HEK293T (cell line): Measurements from ENCODE around the gene ALKBH5.

Experiments
- CTCF ChIA-PET: fragments of 350-600 bp; formaldehyde crosslinking; extraction: SDS; loops from one replicate; lab custom pipeline; 2021; ENCODE audit warnings: antibody characterized with exemption, inconsistent platforms; lab: Yijun Ruan, JAX
- POLR2A ChIA-PET: fragments of 350-600 bp; formaldehyde crosslinking; extraction: SDS; loops from one replicate; lab custom pipeline; 2020; ENCODE audit warnings: antibody characterized with exemption, inconsistent platforms; lab: Yijun Ruan, JAX
- DNase-seq: peaks from one replicate; pipeline ENCODE4 v3.0.0; 2012; ENCODE audit warnings: mixed read lengths; ENCODE audit errors: extremely low spot score
- ARNT ChIP-seq: fragments of 450-650 bp; IDR thresholded peaks from 2 replicates; pipeline ENCODE4 v1.6.1; 2017; ENCODE audit warnings: mild to moderate bottlenecking
- BHLHE40 ChIP-seq: fragments of 450-650 bp; IDR thresholded peaks from 2 replicates; pipeline ENCODE4 v1.6.1; 2016; ENCODE audit warnings: mild to moderate bottlenecking, moderate library complexity, borderline replicate concordance
- CTBP1 ChIP-seq: fragments of 450-650 bp; IDR thresholded peaks from 2 replicates; pipeline ENCODE4 v1.6.1; 2016; ENCODE audit warnings: borderline replicate concordance
- ELF4 ChIP-seq: fragments of 450-650 bp; IDR thresholded peaks from 2 replicates; pipeline ENCODE4 v1.6.1; 2017; ENCODE audit warnings: antibody characterized with exemption
- FOXA1 ChIP-seq: fragments of 450-650 bp; IDR thresholded peaks from 2 replicates; pipeline ENCODE4 v1.6.1; 2016; ENCODE audit warnings: mild to moderate bottlenecking
- FOXK2 ChIP-seq: fragments of 450-650 bp; IDR thresholded peaks from 2 replicates; pipeline ENCODE4 v1.6.1; 2016; ENCODE audit warnings: mild to moderate bottlenecking
- FOXM1 ChIP-seq: fragments of 450-650 bp; IDR thresholded peaks from 2 replicates; pipeline ENCODE4 v1.6.1; 2017; ENCODE audit warnings: mild to moderate bottlenecking, borderline replicate concordance
- HDGF ChIP-seq: fragments of 450-650 bp; IDR thresholded peaks from 2 replicates; pipeline ENCODE4 v1.6.1; 2017; ENCODE audit warnings: antibody characterized with exemption, borderline replicate concordance
- L3MBTL2 ChIP-seq: fragments of 450-650 bp; conservative IDR thresholded peaks from 2 replicates; pipeline ENCODE4 v1.6.1; 2016; ENCODE audit warnings: mild to moderate bottlenecking
- LEF1 ChIP-seq: fragments of 450-650 bp; IDR thresholded peaks from 2 replicates; pipeline ENCODE4 v1.6.1; 2017; ENCODE audit warnings: mild to moderate bottlenecking, borderline replicate concordance
- NFRKB ChIP-seq: fragments of 450-650 bp; IDR thresholded peaks from 2 replicates; pipeline ENCODE4 v1.6.1; 2016; ENCODE audit warnings: mild to moderate bottlenecking, moderate library complexity
- PKNOX1 ChIP-seq: fragments of 450-650 bp; IDR thresholded peaks from 2 replicates; pipeline ENCODE4 v1.6.1; 2016
- SP1 ChIP-seq: fragments of 450-650 bp; IDR thresholded peaks from 2 replicates; pipeline ENCODE4 v1.6.1; 2017
- SUZ12 ChIP-seq: fragments of 450-650 bp; IDR thresholded peaks from 2 replicates; pipeline ENCODE4 v1.6.1; 2016; ENCODE audit warnings: mild to moderate bottlenecking
- TARDBP ChIP-seq: fragments of 450-650 bp; IDR thresholded peaks from 2 replicates; pipeline ENCODE4 v1.6.1; 2016
- ZNF384 ChIP-seq: fragments of 450-650 bp; IDR thresholded peaks from 2 replicates; pipeline ENCODE4 v1.6.1; 2016

The ALKBH5 gene

GRCh38 chr17:18238299-18238698 lies 54.7 kb downstream of the ALKBH5 start:
- ChIA-PET CTCF (no interaction called here), POLR2A (no interaction called here)
- DNase-seq, result no peak
- no peak for TF ChIP-seq ELF4
- no peak for TF ChIP-seq PKNOX1
- no peak for TF ChIP-seq FOXK2
- TF ChIP-seq ZNF384, result no peak
- no peak for TF ChIP-seq HDGF
- TF ChIP-seq SP1, result no peak
- no peak for TF ChIP-seq FOXA1
- no peak for TF ChIP-seq FOXM1
- no peak for TF ChIP-seq NFRKB
- no peak for TF ChIP-seq SUZ12
- TF ChIP-seq BHLHE40, result no peak
- no peak for TF ChIP-seq CTBP1

- TF ChIP-seq ARNT (no peak), TARDBP (no peak), NFRKB (no peak), LEF1 (no peak), PKNOX1 (no peak), ELF4 (no peak), ZNF384 (no peak), L3MBTL2 (no peak), SP1 (no peak), FOXK2 (no peak), CTBP1 (no peak), HDGF (no peak), BHLHE40 (no peak)
- ChIA-PET POLR2A (no interaction called here), CTCF (no interaction called here)
- DNase-seq, result no peak
Observed at GRCh38 chr17:18240449-18240848, 56.8 kb downstream of the ALKBH5 start.

- ChIA-PET CTCF (no interaction called here), POLR2A (no interaction called here)
- DNase-seq, result no peak
- no peak for TF ChIP-seq ARNT
- TF ChIP-seq CTBP1, result no peak
- no peak for TF ChIP-seq TARDBP
Observed at GRCh38 chr17:18241229-18241871, 57.7 kb downstream of the ALKBH5 start.

- DNase-seq, result no peak
- CTCF ChIA-PET, result no interaction called here
- TF ChIP-seq CTBP1, result no peak
- TF ChIP-seq L3MBTL2, result no peak
- TF ChIP-seq FOXK2, result no peak
- TF ChIP-seq SP1, result no peak
- TF ChIP-seq SUZ12, result no peak
- no peak for TF ChIP-seq TARDBP
Observed at GRCh38 chr17:18245038-18245776, 61.6 kb downstream of the ALKBH5 start.

GRCh38 chr17:18246109-18246725 lies 62.6 kb downstream of the ALKBH5 start:
- no peak for TF ChIP-seq TARDBP
- no peak for TF ChIP-seq SUZ12
- TF ChIP-seq LEF1, result no peak
- no peak for TF ChIP-seq NFRKB
- TF ChIP-seq PKNOX1, result no peak
- TF ChIP-seq FOXA1, result no peak
- TF ChIP-seq CTBP1, result no peak
- no peak for TF ChIP-seq ZNF384
- CTCF ChIA-PET, result no interaction called here
- DNase-seq, result no peak
- POLR2A ChIA-PET, result no interaction called here

More at GRCh38 chr17:18245038-18245776, 61.6 kb downstream of the ALKBH5 start:
- POLR2A ChIA-PET, result no interaction called here

- DNase-seq, result peak; percentile 66
- 0 out of 2 replicates have a peak, but pooled peaks have one; percentile 53 for TF ChIP-seq HDGF
- TF ChIP-seq ELF4, result no peak
- ChIA-PET CTCF (no interaction called here), POLR2A (no interaction called here)
Observed at GRCh38 chr17:18246880-18247612, 63.4 kb downstream of the ALKBH5 start.
